ENCODE data around the gene BBOX1.

- TF ChIP-seq, protein P1, sequence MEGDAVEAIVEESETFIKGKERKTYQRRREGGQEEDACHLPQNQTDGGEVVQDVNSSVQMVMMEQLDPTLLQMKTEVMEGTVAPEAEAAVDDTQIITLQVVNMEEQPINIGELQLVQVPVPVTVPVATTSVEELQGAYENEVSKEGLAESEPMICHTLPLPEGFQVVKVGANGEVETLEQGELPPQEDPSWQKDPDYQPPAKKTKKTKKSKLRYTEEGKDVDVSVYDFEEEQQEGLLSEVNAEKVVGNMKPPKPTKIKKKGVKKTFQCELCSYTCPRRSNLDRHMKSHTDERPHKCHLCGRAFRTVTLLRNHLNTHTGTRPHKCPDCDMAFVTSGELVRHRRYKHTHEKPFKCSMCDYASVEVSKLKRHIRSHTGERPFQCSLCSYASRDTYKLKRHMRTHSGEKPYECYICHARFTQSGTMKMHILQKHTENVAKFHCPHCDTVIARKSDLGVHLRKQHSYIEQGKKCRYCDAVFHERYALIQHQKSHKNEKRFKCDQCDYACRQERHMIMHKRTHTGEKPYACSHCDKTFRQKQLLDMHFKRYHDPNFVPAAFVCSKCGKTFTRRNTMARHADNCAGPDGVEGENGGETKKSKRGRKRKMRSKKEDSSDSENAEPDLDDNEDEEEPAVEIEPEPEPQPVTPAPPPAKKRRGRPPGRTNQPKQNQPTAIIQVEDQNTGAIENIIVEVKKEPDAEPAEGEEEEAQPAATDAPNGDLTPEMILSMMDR (IDR thresholded peaks at IDR 0.05; ENCODE audit: control extremely low read depth in 1 of 3, insufficient read depth in 1 of 3, low read depth in 1 of 3, low read length in 3 of 3), result no peak
- TF ChIP-seq MAX (IDR thresholded peaks at IDR 0.05) (no peak), JUND (IDR thresholded peaks at IDR 0.05; ENCODE audit: low read length) (no peak)
Observed at GRCh38 chr11:27041141-27041899, 705 bp downstream of the BBOX1 start.

Data from H1 (cell line).